Ovary (tissue), 3 donors: Measurements from ENCODE around the gene DOCK11.

Source experiments
- EP300 ChIP-seq: sonication (generic); formaldehyde crosslinking; IDR thresholded peaks from one replicate; pipeline ENCODE4 v1.6.1; 2017; ENCODE audit warnings: antibody characterized with exemption
- POLR2A ChIP-seq: fragments of 450-650 bp; IDR thresholded peaks from one replicate; pipeline ENCODE4 v1.6.1; 2017; ENCODE audit warnings: antibody characterized with exemption, mild to moderate bottlenecking, moderate library complexity
- TF ChIP-seq, protein P1 (sequence below), 3 donors: fragments of 450-650 bp in 2 of 3; fragments of 200-600 bp in 1 of 3; IDR thresholded peaks; one replicate each; pipeline versions ENCODE4 v1.5.1 to v1.8.0; 2016 to 2022; ENCODE audit warnings: antibody characterized with exemption in 3 of 3, mild to moderate bottlenecking in 1 of 3
- donor health status: DM: no; HTN: no; CAD: no.

DNA sequence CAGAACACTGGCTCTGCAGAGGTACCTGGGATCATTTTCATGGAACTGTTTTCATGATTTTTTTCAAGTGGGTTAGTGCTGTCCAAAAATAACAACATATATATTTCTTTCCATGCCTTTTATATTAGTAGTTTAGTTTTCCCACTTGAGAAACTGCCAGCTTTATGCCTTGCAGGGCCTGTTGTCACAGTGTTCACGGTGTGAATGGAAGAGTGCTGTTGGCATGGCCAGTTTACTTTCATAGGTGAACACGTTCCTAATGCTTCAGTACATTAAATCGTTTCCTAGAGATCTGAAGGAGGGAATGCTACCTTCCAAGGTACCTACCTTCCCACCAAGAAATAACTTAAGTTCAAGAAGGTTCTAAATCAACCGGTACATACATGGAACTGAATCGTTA lies 12.6 kb downstream of the DOCK11 start:
- TF ChIP-seq POLR2A (no peak), EP300 (no peak)
- TF ChIP-seq, protein P1, sequence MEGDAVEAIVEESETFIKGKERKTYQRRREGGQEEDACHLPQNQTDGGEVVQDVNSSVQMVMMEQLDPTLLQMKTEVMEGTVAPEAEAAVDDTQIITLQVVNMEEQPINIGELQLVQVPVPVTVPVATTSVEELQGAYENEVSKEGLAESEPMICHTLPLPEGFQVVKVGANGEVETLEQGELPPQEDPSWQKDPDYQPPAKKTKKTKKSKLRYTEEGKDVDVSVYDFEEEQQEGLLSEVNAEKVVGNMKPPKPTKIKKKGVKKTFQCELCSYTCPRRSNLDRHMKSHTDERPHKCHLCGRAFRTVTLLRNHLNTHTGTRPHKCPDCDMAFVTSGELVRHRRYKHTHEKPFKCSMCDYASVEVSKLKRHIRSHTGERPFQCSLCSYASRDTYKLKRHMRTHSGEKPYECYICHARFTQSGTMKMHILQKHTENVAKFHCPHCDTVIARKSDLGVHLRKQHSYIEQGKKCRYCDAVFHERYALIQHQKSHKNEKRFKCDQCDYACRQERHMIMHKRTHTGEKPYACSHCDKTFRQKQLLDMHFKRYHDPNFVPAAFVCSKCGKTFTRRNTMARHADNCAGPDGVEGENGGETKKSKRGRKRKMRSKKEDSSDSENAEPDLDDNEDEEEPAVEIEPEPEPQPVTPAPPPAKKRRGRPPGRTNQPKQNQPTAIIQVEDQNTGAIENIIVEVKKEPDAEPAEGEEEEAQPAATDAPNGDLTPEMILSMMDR (IDR thresholded peaks at IDR 0.05) = no peak
